ENCODE measurements around the gene FHIT.

DNA sequence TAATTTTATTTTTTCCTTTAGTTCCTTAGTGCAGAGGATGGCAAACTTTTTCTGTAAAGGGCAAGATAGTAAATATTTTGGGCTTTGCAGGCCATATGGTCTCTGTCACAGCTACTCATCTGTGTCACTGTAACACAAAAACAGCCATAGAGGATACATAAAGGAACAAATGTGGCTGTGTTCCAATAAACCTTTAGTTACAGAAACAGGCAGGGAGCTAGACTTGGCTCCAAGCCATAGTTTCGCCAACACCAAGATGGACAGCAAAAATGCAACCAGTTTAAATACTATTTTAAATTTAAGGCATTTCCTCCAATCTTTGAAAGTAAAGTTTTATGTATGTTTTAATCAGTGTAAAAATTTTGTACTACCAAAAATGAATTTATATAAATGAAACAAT, 753.4 kb downstream of the FHIT start:
- TF ChIP-seq, protein P1, sequence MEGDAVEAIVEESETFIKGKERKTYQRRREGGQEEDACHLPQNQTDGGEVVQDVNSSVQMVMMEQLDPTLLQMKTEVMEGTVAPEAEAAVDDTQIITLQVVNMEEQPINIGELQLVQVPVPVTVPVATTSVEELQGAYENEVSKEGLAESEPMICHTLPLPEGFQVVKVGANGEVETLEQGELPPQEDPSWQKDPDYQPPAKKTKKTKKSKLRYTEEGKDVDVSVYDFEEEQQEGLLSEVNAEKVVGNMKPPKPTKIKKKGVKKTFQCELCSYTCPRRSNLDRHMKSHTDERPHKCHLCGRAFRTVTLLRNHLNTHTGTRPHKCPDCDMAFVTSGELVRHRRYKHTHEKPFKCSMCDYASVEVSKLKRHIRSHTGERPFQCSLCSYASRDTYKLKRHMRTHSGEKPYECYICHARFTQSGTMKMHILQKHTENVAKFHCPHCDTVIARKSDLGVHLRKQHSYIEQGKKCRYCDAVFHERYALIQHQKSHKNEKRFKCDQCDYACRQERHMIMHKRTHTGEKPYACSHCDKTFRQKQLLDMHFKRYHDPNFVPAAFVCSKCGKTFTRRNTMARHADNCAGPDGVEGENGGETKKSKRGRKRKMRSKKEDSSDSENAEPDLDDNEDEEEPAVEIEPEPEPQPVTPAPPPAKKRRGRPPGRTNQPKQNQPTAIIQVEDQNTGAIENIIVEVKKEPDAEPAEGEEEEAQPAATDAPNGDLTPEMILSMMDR (IDR thresholded peaks at IDR 0.05; ENCODE audit: poor library complexity): no peak
- TF ChIP-seq EZH2 (IDR thresholded peaks at IDR 0.05; ENCODE audit: borderline replicate concordance): no peak
- TF ChIP-seq EZH2phosphoT487 (IDR thresholded peaks at IDR 0.05; ENCODE audit: low read depth, severe bottlenecking, unreplicated experiment): no peak

Measured in hepatocyte (in vitro differentiated cells).